GM10266 (cell line): ENCODE results near the gene AGTRAP.

Source experiments
- DNase-seq: peaks from one replicate; pipeline ENCODE4 v3.0.0; 2012; ENCODE audit errors: extremely low spot score
- TF ChIP-seq, protein P1 (sequence below): IDR thresholded peaks from 2 replicates; pipeline ENCODE4 v1.5.1; 2012; ENCODE audit warnings: mild to moderate bottlenecking, low read depth; ENCODE audit not compliant: control insufficient read depth, insufficient read depth; ENCODE audit errors: missing control alignments

Gene AGTRAP

GRCh38 chr1:11736746-11737639 is 1.1 kb downstream of the AGTRAP start:
- TF ChIP-seq, protein P1, sequence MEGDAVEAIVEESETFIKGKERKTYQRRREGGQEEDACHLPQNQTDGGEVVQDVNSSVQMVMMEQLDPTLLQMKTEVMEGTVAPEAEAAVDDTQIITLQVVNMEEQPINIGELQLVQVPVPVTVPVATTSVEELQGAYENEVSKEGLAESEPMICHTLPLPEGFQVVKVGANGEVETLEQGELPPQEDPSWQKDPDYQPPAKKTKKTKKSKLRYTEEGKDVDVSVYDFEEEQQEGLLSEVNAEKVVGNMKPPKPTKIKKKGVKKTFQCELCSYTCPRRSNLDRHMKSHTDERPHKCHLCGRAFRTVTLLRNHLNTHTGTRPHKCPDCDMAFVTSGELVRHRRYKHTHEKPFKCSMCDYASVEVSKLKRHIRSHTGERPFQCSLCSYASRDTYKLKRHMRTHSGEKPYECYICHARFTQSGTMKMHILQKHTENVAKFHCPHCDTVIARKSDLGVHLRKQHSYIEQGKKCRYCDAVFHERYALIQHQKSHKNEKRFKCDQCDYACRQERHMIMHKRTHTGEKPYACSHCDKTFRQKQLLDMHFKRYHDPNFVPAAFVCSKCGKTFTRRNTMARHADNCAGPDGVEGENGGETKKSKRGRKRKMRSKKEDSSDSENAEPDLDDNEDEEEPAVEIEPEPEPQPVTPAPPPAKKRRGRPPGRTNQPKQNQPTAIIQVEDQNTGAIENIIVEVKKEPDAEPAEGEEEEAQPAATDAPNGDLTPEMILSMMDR: no peak
- peak; percentile 65 for DNase-seq

- TF ChIP-seq, protein P1: no peak
Observed at GRCh38 chr1:11738096-11738495, 2.2 kb downstream of the AGTRAP start.

GRCh38 chr1:11738783-11739182 is 2.8 kb downstream of the AGTRAP start:
- TF ChIP-seq, protein P1: no peak
- DNase-seq: no peak

More at GRCh38 chr1:11738096-11738495, 2.2 kb downstream of the AGTRAP start:
- no peak for DNase-seq

- TF ChIP-seq, protein P1: no peak
- DNase-seq: no peak
Observed at GRCh38 chr1:11740258-11741192, 4.6 kb downstream of the AGTRAP start.

GRCh38 chr1:11741482-11741881 is 5.5 kb downstream of the AGTRAP start:
- no peak for DNase-seq
- TF ChIP-seq, protein P1: no peak

DNA sequence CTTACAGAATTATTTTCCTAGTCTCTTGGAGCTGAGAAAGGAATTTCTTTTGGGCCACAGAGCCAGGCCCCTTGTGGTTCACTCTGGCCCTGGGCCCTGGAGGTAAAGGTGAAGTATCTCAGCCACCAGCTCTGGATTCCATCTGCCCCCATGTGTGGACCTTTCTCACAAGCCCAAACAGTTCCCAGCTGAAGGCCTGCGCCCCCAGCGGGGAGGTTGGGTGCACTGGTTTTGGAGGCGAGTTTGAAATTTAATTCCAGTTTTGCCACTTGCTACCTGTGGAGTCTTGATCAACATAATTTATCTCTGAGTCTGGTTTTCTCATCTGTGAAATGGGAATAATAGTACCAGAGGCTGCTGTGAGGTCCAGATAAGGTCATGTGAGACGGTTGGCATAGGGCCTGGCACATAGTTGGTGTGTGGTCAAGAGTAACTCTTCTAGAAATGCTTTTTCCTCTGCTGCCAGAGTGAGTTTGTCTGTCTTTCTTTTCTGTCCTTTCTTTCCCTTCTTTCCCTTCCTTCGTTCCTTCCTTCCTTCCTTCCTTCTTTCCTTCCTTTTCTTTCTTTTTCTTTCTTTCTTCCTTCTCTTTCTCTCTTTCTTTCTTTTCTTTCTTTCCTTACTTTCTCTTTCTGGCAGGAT is 6.1 kb downstream of the AGTRAP start:
- no peak for DNase-seq
- TF ChIP-seq, protein P1: no peak
